ENCODE results near the gene MTERF4.

Gene MTERF4

GRCh38 chr2:241087420-241088268 lies 14.4 kb downstream of the MTERF4 start:
- no peak for DNase-seq

- DNase-seq, result no peak
Observed at GRCh38 chr2:241084856-241085444, 17.1 kb downstream of the MTERF4 start.

GRCh38 chr2:241083091-241083415 lies 19.0 kb downstream of the MTERF4 start:
- no peak for DNase-seq

GRCh38 chr2:241082341-241083090 lies 19.6 kb downstream of the MTERF4 start:
- DNase-seq, result no peak

- no peak for DNase-seq
Observed at GRCh38 chr2:241081643-241082340, 20.3 kb downstream of the MTERF4 start.

GRCh38 chr2:241081190-241081642 lies 20.9 kb downstream of the MTERF4 start:
- DNase-seq, result no peak

- no peak for DNase-seq
Observed at GRCh38 chr2:241080405-241081189, 21.5 kb downstream of the MTERF4 start.

- no peak for DNase-seq
Observed at GRCh38 chr2:241074901-241075540, 27.1 kb downstream of the MTERF4 start.

GRCh38 chr2:241074065-241074818 lies 27.8 kb downstream of the MTERF4 start:
- no peak for DNase-seq

GRCh38 chr2:241073166-241074064 lies 28.7 kb downstream of the MTERF4 start:
- DNase-seq, result no peak

- no peak for DNase-seq
Observed at GRCh38 chr2:241072553-241073165, 29.4 kb downstream of the MTERF4 start.

GRCh38 chr2:241072151-241072550 lies 29.9 kb downstream of the MTERF4 start:
- DNase-seq, result no peak

GRCh38 chr2:241071677-241072111 lies 30.4 kb downstream of the MTERF4 start:
- DNase-seq, result no peak

GRCh38 chr2:241070811-241071676 lies 31.0 kb downstream of the MTERF4 start:
- DNase-seq, result peak; percentile 23

GRCh38 chr2:241070361-241070760 lies 31.7 kb downstream of the MTERF4 start:
- DNase-seq, result peak; percentile 22

- no peak for DNase-seq
Observed at GRCh38 chr2:241069821-241070281, 32.2 kb downstream of the MTERF4 start.

- no peak for DNase-seq
Observed at GRCh38 chr2:241068942-241069810, 32.9 kb downstream of the MTERF4 start.

Data from left hindlimb (tissue), 1 donor.